MM.1S (cell line): ENCODE data around the gene SIK2.
"Not testable (repeated sequence)": the region's sequence is repeated elsewhere in the genome, so short reads cannot be mapped to it uniquely, and the experiment has no call there.

Experiments used
- DNase-seq: peaks from one replicate; pipeline ENCODE4 v3.0.0-alpha.2; 2015
- H2AFZ ChIP-seq: fragments of 300-600 bp; sonication (generic); 2 replicates; pipeline ENCODE4 v1.6.0; 2016; ENCODE audit warnings: antibody characterized with exemption, low read length
- H3F3A ChIP-seq: fragments of 300-600 bp; sonication (generic); 2 replicates; pipeline ENCODE4 v1.6.1; 2016; ENCODE audit warnings: mild to moderate bottlenecking, antibody characterized with exemption, low read length, moderate library complexity, mixed read lengths; ENCODE audit not compliant: insufficient read depth
- H3K27ac ChIP-seq: fragments of 300-600 bp; sonication (generic); 2 replicates; pipeline ENCODE4 v1.5.1; 2016; ENCODE audit warnings: mild to moderate bottlenecking, low read length
- H3K27me3 ChIP-seq: fragments of 300-600 bp; sonication (generic); replicated peaks from 2 replicates; pipeline ENCODE4 v1.6.0; 2016; ENCODE audit warnings: low read length; ENCODE audit not compliant: insufficient read depth
- H3K36me3 ChIP-seq: fragments of 300-600 bp; sonication (generic); replicated peaks from 2 replicates; pipeline ENCODE4 v1.6.1; 2016; ENCODE audit warnings: mild to moderate bottlenecking, low read length, mixed read lengths; ENCODE audit not compliant: insufficient read depth
- H3K4me1 ChIP-seq: fragments of 300-600 bp; sonication (generic); 2 replicates; pipeline ENCODE4 v1.6.1; 2016; ENCODE audit warnings: low read length, mixed read lengths
- H3K4me2 ChIP-seq: fragments of 300-600 bp; sonication (generic); 2 replicates; pipeline ENCODE4 v1.6.0; 2016; ENCODE audit warnings: low read depth, low read length
- H3K4me3 ChIP-seq: fragments of 300-600 bp; sonication (generic); 2 replicates; pipeline ENCODE4 v1.5.1; 2016; ENCODE audit warnings: low read length, mixed read lengths
- H3K79me2 ChIP-seq: fragments of 300-600 bp; sonication (generic); 2 replicates; pipeline ENCODE4 v1.6.1; 2016; ENCODE audit warnings: mixed run types, low read length, mixed read lengths
- H3K9ac ChIP-seq: fragments of 300-600 bp; sonication (generic); 2 replicates; pipeline ENCODE4 v1.6.1; 2016; ENCODE audit warnings: low read length, mixed read lengths
- H3K9me2 ChIP-seq: fragments of 300-600 bp; sonication (generic); replicated peaks from 2 replicates; pipeline ENCODE4 v1.6.1; 2016; ENCODE audit warnings: mild to moderate bottlenecking, low read length, mixed read lengths; ENCODE audit not compliant: insufficient read depth
- H3K9me3 ChIP-seq: fragments of 300-600 bp; sonication (generic); replicated peaks from 2 replicates; pipeline ENCODE4 v1.6.1; 2016; ENCODE audit warnings: mild to moderate bottlenecking, low read length, mixed read lengths; ENCODE audit not compliant: insufficient read depth
- H4K20me1 ChIP-seq: fragments of 300-600 bp; sonication (generic); 2 replicates; pipeline ENCODE4 v1.6.1; 2016; ENCODE audit warnings: mild to moderate bottlenecking, low read length, moderate library complexity, mixed read lengths; ENCODE audit not compliant: insufficient read depth
- CTCF ChIP-seq: fragments of 300-600 bp; sonication (generic); IDR thresholded peaks from 2 replicates; pipeline ENCODE4 v1.5.1; 2016; ENCODE audit warnings: antibody characterized with exemption, low read length, mixed read lengths
- EZH2 ChIP-seq: fragments of 300-600 bp; sonication (generic); optimal IDR thresholded peaks from 2 replicates; pipeline ENCODE3; 2017; ENCODE audit warnings: low read depth, mild to moderate bottlenecking, antibody characterized with exemption, low read length, mixed read lengths
- EZH2phosphoT487 ChIP-seq: fragments of 300-600 bp; sonication (generic); IDR thresholded peaks from 2 replicates; pipeline ENCODE4 v1.6.1; 2018; ENCODE audit warnings: antibody characterized with exemption, low read length

SIK2 gene

GRCh38 chr11:111642542-111642941, 40.3 kb downstream of the SIK2 start:
- TF ChIP-seq EZH2phosphoT487: no peak
- no peak for TF ChIP-seq EZH2
- TF ChIP-seq CTCF: no peak

GRCh38 chr11:111644922-111645321, 42.7 kb downstream of the SIK2 start:
- no peak overlapping the region for H3K9ac ChIP-seq
- H2AFZ ChIP-seq: no peak overlapping the region
- H3K79me2 ChIP-seq: no peaks in the 10 kb centered on the region
- H3K4me2 ChIP-seq: no peak overlapping the region
- TF ChIP-seq CTCF (no peak), EZH2phosphoT487 (no peak), EZH2 (no peak)
- no peak for DNase-seq
- H4K20me1 ChIP-seq: no peaks in the 10 kb centered on the region
- H3K9me2 ChIP-seq: no peaks in the 10 kb centered on the region
- H3K27me3 ChIP-seq: no peaks in the 10 kb centered on the region
- H3K9me3 ChIP-seq: no peaks in the 10 kb centered on the region
- H3K27ac ChIP-seq: no peak overlapping the region
- H3K36me3 ChIP-seq: no peaks in the 10 kb centered on the region
- H3K4me1 ChIP-seq: no peaks in the 10 kb centered on the region
- H3K4me3 ChIP-seq: no peak overlapping the region
- H3F3A ChIP-seq: no peaks in the 10 kb centered on the region

More at GRCh38 chr11:111642542-111642941, 40.3 kb downstream of the SIK2 start:
- no peak overlapping the region for H3K9ac ChIP-seq
- no peaks in the 10 kb centered on the region for H3F3A ChIP-seq
- no peaks in the 10 kb centered on the region for H3K36me3 ChIP-seq
- no peaks in the 10 kb centered on the region for H3K79me2 ChIP-seq
- H4K20me1 ChIP-seq: no peaks in the 10 kb centered on the region
- no peak for DNase-seq
- no peak overlapping the region for H2AFZ ChIP-seq
- no peaks in the 10 kb centered on the region for H3K9me3 ChIP-seq
- no peak overlapping the region for H3K4me3 ChIP-seq
- no peak overlapping the region for H3K4me2 ChIP-seq
- H3K9me2 ChIP-seq: no peaks in the 10 kb centered on the region
- H3K4me1 ChIP-seq: no peaks in the 10 kb centered on the region
- no peaks in the 10 kb centered on the region for H3K27me3 ChIP-seq
- H3K27ac ChIP-seq: no peak overlapping the region

GRCh38 chr11:111645657-111646316, 43.5 kb downstream of the SIK2 start:
- no peak overlapping the region for H3K4me3 ChIP-seq
- no peaks in the 10 kb centered on the region for H4K20me1 ChIP-seq
- no peaks in the 10 kb centered on the region for H3K27me3 ChIP-seq
- no peaks in the 10 kb centered on the region for H3K36me3 ChIP-seq
- no peak overlapping the region for H3K27ac ChIP-seq
- no peak overlapping the region for H2AFZ ChIP-seq
- DNase-seq: no peak
- no peaks in the 10 kb centered on the region for H3F3A ChIP-seq
- H3K9ac ChIP-seq: no peak overlapping the region
- no peaks in the 10 kb centered on the region for H3K9me3 ChIP-seq
- H3K4me2 ChIP-seq: no peak overlapping the region
- H3K4me1 ChIP-seq: no peaks in the 10 kb centered on the region
- H3K9me2 ChIP-seq: no peaks in the 10 kb centered on the region
- no peaks in the 10 kb centered on the region for H3K79me2 ChIP-seq
- TF ChIP-seq CTCF: no peak
- TF ChIP-seq EZH2phosphoT487: no peak
- TF ChIP-seq EZH2: no peak

GRCh38 chr11:111651336-111651735, 49.1 kb downstream of the SIK2 start:
- not testable (repeated sequence) for H3K9ac ChIP-seq, H3K36me3 ChIP-seq, H3K27me3 ChIP-seq, H3F3A ChIP-seq, H3K4me3 ChIP-seq, H3K4me2 ChIP-seq, H3K4me1 ChIP-seq, H4K20me1 ChIP-seq, H3K79me2 ChIP-seq, DNase-seq, H3K9me2 ChIP-seq, H3K9me3 ChIP-seq, H3K27ac ChIP-seq, H2AFZ ChIP-seq
